DOHH2 (cell line): ENCODE data around the gene SLC25A41.

Source experiments
- H3F3A ChIP-seq: fragments of 200-600 bp; sonication (generic), shearing (Covaris generic); 2 replicates; pipeline ENCODE4 v1.6.0; 2016; ENCODE audit warnings: antibody characterized with exemption, mild to moderate bottlenecking; ENCODE audit not compliant: control insufficient read depth, insufficient read depth
- H3K27ac ChIP-seq: fragments of 200-600 bp; sonication (generic); 2 replicates; pipeline ENCODE4 v1.5.1; 2014; ENCODE audit warnings: low read depth, mild to moderate bottlenecking, low read length, moderate library complexity
- H3K27me3 ChIP-seq: fragments of 200-600 bp; sonication (generic); 2 replicates; pipeline ENCODE4 v1.6.1; 2014; ENCODE audit warnings: mild to moderate bottlenecking, low read length, mixed read lengths; ENCODE audit not compliant: control insufficient read depth
- H3K36me3 ChIP-seq: fragments of 200-600 bp; sonication (generic); 2 replicates; pipeline ENCODE4 v1.6.1; 2014; ENCODE audit warnings: mild to moderate bottlenecking, low read length, moderate library complexity, mixed read lengths; ENCODE audit not compliant: control insufficient read depth
- H3K4me1 ChIP-seq: fragments of 200-600 bp; sonication (generic); 2 replicates; pipeline ENCODE4 v1.6.1; 2014; ENCODE audit warnings: mild to moderate bottlenecking, low read length, mixed read lengths; ENCODE audit not compliant: control insufficient read depth
- H3K4me2 ChIP-seq: fragments of 200-600 bp; sonication (generic); 2 replicates; pipeline ENCODE4 v1.6.0; 2014; ENCODE audit warnings: mild to moderate bottlenecking, low read length, moderate library complexity
- H3K4me3 ChIP-seq: fragments of 200-600 bp; sonication (generic); 2 replicates; pipeline ENCODE4 v1.5.1; 2014; ENCODE audit warnings: mild to moderate bottlenecking, low read length, mixed read lengths
- H3K79me2 ChIP-seq: fragments of 200-600 bp; sonication (generic); 2 replicates; pipeline ENCODE4 v1.6.1; 2014; ENCODE audit warnings: mild to moderate bottlenecking, low read length, mixed read lengths; ENCODE audit not compliant: control insufficient read depth
- H3K9me2 ChIP-seq: fragments of 200-600 bp; sonication (generic); replicated peaks from 2 replicates; pipeline ENCODE4 v1.6.1; 2014; ENCODE audit warnings: mild to moderate bottlenecking, low read length, mixed read lengths; ENCODE audit not compliant: control insufficient read depth
- H3K9me3 ChIP-seq: fragments of 200-600 bp; sonication (generic); 2 replicates; pipeline ENCODE4 v1.6.1; 2014; ENCODE audit warnings: antibody characterized with exemption, low read length, mixed read lengths; ENCODE audit not compliant: control insufficient read depth, insufficient read depth
- H4K20me1 ChIP-seq: fragments of 200-600 bp; sonication (generic); 2 replicates; pipeline ENCODE4 v1.6.0; 2014; ENCODE audit warnings: low read depth, mild to moderate bottlenecking, antibody characterized with exemption, low read length, moderate library complexity; ENCODE audit not compliant: control insufficient read depth, insufficient read depth
- EZH2phosphoT487 ChIP-seq: fragments of 200-600 bp; sonication (generic); IDR thresholded peaks from 2 replicates; pipeline ENCODE4 v1.6.1; 2017; ENCODE audit warnings: borderline replicate concordance, mild to moderate bottlenecking, antibody characterized with exemption, low read length, moderate library complexity, mixed read lengths
- TF ChIP-seq, protein P1 (sequence below): fragments of 200-600 bp; sonication (generic); IDR thresholded peaks from one replicate; pipeline ENCODE4 v1.5.1; 2014; ENCODE audit warnings: antibody characterized with exemption, mild to moderate bottlenecking, low read depth, low read length; ENCODE audit not compliant: poor library complexity, severe bottlenecking

The SLC25A41 gene

DNA sequence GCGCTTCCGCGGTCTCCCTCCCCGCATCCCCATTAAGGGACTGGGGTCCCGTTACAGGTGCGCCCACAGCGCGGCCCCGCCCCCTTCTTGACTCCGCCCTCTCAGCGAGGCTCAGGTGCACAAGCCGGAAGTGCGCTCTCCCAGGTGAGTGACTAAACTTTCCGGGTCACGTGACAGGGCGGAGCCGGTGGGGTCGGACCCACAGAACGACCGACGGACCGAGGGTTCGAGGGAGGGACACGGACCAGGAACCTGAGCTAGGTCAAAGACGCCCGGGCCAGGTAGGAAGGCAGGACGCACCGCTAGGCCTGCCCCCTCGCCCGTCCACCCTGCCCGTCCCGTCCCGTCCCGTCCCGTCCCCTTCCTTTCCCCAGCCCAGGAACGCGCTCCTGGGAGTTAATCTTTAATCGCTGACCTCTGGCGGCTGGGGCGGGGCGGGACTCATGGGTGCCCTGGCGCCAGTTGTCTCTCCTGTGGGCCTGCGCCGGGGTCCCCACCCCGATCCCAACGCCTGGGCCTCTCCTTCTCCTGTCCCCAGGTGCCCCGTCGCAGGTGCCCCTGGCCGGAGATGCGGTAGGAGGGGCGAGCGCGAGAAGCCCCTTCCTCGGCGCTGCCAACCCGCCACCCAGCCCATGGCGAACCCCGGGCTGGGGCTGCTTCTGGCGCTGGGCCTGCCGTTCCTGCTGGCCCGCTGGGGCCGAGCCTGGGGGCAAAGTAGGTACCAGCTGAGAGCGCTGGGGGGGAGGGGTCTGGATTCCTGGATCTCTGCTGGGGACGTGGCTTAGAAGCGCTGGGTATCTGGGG lies 30.7 kb upstream of the SLC25A41 start, which contains the start of gene CRB3:
CRB3 (plus strand) TSS at position 202 of the 804 bp plus-strand sequence; CDS start at position 633, 431 bp downstream.
- TF ChIP-seq, protein P1, sequence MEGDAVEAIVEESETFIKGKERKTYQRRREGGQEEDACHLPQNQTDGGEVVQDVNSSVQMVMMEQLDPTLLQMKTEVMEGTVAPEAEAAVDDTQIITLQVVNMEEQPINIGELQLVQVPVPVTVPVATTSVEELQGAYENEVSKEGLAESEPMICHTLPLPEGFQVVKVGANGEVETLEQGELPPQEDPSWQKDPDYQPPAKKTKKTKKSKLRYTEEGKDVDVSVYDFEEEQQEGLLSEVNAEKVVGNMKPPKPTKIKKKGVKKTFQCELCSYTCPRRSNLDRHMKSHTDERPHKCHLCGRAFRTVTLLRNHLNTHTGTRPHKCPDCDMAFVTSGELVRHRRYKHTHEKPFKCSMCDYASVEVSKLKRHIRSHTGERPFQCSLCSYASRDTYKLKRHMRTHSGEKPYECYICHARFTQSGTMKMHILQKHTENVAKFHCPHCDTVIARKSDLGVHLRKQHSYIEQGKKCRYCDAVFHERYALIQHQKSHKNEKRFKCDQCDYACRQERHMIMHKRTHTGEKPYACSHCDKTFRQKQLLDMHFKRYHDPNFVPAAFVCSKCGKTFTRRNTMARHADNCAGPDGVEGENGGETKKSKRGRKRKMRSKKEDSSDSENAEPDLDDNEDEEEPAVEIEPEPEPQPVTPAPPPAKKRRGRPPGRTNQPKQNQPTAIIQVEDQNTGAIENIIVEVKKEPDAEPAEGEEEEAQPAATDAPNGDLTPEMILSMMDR = no peak
- no peak for TF ChIP-seq EZH2phosphoT487
- Histone ChIP-seq H3K4me2 (no peak within 1 kb of the TSS), H3K4me3 (no peak within 1 kb of the TSS), H3K79me2 (peaks cover 3% of the 10 kb centered on the region), H3F3A (no peaks in the 10 kb centered on the region), H3K9me3 (no peaks in the 10 kb centered on the region), H3K4me1 (no peaks in the 10 kb centered on the region), H4K20me1 (no peaks in the 10 kb centered on the region), H3K27ac (no peak within 1 kb of the TSS), H3K36me3 (no peaks in the 10 kb centered on the region), H3K9me2 (no peaks in the 10 kb centered on the region), H3K27me3 (no peaks in the 10 kb centered on the region)

DNA sequence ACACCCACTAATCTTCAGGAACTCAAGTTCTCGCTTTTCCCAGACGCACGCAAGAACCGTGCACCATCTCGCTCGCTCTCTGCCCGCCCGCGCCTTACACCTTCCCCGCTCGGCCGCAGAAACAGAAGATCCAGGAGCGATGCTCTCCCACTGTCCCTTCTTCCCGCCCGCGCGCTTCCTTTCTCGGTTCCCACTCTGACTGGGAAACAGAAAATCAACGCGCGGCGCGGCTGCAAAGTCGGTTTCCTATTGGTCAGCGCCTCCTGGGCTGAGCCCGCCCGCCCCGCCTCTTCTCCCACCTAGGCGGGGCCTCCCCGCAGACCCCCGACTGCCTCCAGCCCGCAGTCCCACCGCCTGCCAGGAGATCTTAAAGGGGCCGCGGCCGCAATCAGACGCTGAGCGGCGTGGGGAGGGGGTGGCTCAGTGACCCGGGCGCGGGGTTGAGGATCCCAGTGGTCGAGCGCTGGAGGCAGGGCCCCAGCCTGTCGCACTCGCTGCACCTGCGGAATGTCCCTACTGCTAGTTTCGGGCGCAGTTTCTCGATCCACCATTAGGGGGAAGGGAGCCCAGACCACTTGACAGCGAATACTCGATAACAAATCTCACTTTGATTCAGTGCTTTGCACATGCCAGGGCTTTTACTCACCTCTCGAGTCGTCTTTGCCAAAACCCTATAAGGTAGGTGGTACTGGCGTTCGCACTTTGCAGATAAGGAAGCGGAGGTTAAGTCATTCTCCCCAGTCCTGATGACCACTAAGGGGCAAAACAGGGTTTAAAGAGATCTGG lies 26.7 kb upstream of the SLC25A41 start:
- Histone ChIP-seq H3K36me3 (peaks cover 25% of the 10 kb centered on the region), H3F3A (no peaks in the 10 kb centered on the region), H3K4me1 (peaks cover 15% of the 10 kb centered on the region), H3K4me2 (peak overlapping the region; percentile 91), H3K9me3 (no peaks in the 10 kb centered on the region), H3K4me3 (peak overlapping the region; percentile 87), H3K9me2 (no peaks in the 10 kb centered on the region), H3K79me2 (peaks cover 22% of the 10 kb centered on the region), H3K27ac (peak overlapping the region; percentile 68), H3K27me3 (no peaks in the 10 kb centered on the region), H4K20me1 (no peaks in the 10 kb centered on the region)
- TF ChIP-seq EZH2phosphoT487 = no peak
- TF ChIP-seq, protein P1 = peak; percentile 64

DNA sequence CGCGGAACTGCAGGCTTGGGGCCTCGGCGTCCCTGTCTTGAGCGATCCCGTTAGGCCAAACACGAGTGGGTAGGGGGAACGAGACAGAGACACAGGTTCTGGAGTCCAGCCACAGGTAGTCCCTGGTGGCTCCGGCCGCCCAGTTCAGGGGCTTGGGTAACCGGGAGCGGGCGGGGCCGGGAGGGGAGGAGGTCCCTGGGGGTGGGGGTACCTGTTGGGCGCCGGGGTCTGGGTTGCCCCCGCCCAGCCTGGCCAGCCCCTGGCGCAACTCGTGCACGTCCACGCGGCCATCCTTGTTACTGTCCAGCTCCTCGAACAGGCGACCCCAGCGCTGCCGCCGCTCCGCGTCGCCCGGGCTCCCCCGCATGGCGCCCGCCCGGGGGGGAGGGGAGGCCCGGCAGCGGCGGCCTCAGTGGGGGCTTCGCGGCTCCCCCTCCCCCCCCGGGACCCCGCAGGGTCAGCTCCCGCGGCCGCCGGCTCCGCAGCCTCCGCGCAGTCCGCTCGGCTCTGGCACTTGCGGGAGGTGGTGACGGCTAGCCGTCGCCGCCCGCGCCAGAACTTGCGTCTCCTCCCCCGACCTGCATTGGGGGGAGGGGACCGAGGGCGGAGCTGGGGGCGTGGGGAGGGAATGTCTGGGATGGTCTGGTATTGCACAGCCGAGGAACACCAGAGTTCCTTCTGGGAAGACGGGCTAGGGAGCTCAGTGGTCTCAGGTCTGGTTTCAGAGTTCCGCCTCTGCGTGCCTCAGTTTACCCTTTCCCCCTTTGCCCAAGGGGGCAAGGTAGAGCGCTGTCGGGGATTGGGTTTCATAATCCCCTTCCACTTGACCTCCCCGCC lies 25.9 kb upstream of the SLC25A41 start, which contains the start of gene SLC25A23:
SLC25A23 (minus strand) TSS at position 531 of the 837 bp plus-strand sequence; CDS start at position 367, 164 bp downstream.
- peaks cover 22% of the 10 kb centered on the region for H3K79me2 ChIP-seq
- H3K36me3 ChIP-seq = peaks cover 33% of the 10 kb centered on the region
- peak within 1 kb of the TSS; percentile 68 for H3K27ac ChIP-seq

More for the DNA sequence above, 25.9 kb upstream of the SLC25A41 start, which contains the start of gene SLC25A23:
- Histone ChIP-seq H3K4me1 (peaks cover 15% of the 10 kb centered on the region), H3K4me3 (peak within 1 kb of the TSS; percentile 87), H3K9me2 (no peaks in the 10 kb centered on the region), H3K27me3 (no peaks in the 10 kb centered on the region), H3F3A (no peaks in the 10 kb centered on the region), H3K4me2 (peak within 1 kb of the TSS; percentile 91), H4K20me1 (no peaks in the 10 kb centered on the region), H3K9me3 (peaks cover 6% of the 10 kb centered on the region)
- no peak for TF ChIP-seq EZH2phosphoT487
- TF ChIP-seq, protein P1 = no peak
